ENCODE results near the gene TBC1D23. TPM values are rescaled to one million over a fixed set of nuclear protein-coding genes. Genes with fewer than 3 reads are reported as not detected.

Gene TBC1D23
- total and polyA plus RNA-seq, 9 of the 15 experiments (the other 6 are each of a cell fraction or from before 2014, with no cell fraction given) = 23.4 to 85.8 (median 43.7) TPM

DNA sequence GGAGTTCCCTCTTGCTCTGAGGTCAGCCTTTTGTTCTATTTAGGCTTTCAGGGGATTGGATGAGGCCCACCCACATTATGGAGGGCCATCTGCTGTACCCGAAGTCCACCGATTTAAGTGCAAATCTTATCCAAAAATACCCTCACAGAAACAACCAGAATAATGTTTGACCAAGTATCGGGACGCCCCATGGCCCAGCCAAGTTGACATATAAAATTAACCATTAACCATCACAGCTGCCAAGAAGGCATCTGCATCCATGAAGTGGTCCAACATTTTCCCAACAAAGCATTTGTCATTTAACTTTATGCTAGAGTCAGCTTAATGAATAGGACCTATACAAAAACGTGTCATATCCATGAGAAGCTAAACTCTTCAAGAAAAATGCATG lies 46.2 kb upstream of the TBC1D23 start:
- no peaks in the 10 kb centered on the region for H3K36me3 ChIP-seq (ENCODE audit: control insufficient read depth, insufficient read depth, low read length)
- TF ChIP-seq SAFB2 (IDR thresholded peaks at IDR 0.05; ENCODE audit: borderline replicate concordance, low read depth, low read length, severe bottlenecking) (no peak), TGIF2 (CRISPR knock-in tag; IDR thresholded peaks at IDR 0.05) (no peak), SIX5 (IDR thresholded peaks at IDR 0.05; ENCODE audit: borderline replicate concordance in 1 of 2, insufficient read depth in 1 of 2, low read depth in 1 of 2, low read length in 2 of 2) (no peak), NELFE (IDR thresholded peaks at IDR 0.05; ENCODE audit: insufficient read depth, insufficient read length) (no peak), SIN3A (IDR thresholded peaks at IDR 0.05; ENCODE audit: borderline replicate concordance in 2 of 2, control insufficient read depth in 1 of 2, low read depth in 2 of 2, low read length in 2 of 2) (no peak), JUN (IDR thresholded peaks at IDR 0.05; ENCODE audit: borderline replicate concordance, low read depth, low read length) (no peak), JUN (CRISPR knock-in tag; IDR thresholded peaks at IDR 0.05; ENCODE audit: borderline replicate concordance) (no peak), ZBTB9 (CRISPR knock-in tag; IDR thresholded peaks at IDR 0.05) (no peak), HMGXB4 (CRISPR knock-in tag; IDR thresholded peaks at IDR 0.05) (no peak), IFI16 (CRISPR knock-in tag; IDR thresholded peaks at IDR 0.05) (no peak), TEAD2 (tag; IDR thresholded peaks at IDR 0.05) (no peak)
- TF ChIP-seq, protein P1, sequence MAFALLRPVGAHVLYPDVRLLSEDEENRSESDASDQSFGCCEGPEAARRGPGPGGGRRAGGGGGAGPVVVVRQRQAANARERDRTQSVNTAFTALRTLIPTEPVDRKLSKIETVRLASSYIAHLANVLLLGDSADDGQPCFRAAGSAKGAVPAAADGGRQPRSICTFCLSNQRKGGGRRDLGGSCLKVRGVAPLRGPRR (CRISPR knock-in tag; IDR thresholded peaks at IDR 0.05) = no peak
- TF ChIP-seq, protein P2, sequence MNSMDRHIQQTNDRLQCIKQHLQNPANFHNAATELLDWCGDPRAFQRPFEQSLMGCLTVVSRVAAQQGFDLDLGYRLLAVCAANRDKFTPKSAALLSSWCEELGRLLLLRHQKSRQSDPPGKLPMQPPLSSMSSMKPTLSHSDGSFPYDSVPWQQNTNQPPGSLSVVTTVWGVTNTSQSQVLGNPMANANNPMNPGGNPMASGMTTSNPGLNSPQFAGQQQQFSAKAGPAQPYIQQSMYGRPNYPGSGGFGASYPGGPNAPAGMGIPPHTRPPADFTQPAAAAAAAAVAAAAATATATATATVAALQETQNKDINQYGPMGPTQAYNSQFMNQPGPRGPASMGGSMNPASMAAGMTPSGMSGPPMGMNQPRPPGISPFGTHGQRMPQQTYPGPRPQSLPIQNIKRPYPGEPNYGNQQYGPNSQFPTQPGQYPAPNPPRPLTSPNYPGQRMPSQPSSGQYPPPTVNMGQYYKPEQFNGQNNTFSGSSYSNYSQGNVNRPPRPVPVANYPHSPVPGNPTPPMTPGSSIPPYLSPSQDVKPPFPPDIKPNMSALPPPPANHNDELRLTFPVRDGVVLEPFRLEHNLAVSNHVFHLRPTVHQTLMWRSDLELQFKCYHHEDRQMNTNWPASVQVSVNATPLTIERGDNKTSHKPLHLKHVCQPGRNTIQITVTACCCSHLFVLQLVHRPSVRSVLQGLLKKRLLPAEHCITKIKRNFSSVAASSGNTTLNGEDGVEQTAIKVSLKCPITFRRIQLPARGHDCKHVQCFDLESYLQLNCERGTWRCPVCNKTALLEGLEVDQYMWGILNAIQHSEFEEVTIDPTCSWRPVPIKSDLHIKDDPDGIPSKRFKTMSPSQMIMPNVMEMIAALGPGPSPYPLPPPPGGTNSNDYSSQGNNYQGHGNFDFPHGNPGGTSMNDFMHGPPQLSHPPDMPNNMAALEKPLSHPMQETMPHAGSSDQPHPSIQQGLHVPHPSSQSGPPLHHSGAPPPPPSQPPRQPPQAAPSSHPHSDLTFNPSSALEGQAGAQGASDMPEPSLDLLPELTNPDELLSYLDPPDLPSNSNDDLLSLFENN (IDR thresholded peaks at IDR 0.05; ENCODE audit: low read depth in 2 of 2, low read length in 2 of 2) = no peak
- intact Hi-C loops (cut with micrococcal nuclease) (no loop called here), in situ Hi-C loops (cut with MboI) (no loop called here)
- no peaks in the 10 kb centered on the region for H4K20me1 ChIP-seq (replicated peaks; ENCODE audit: control insufficient read depth, insufficient read depth, low read length)
- no peak overlapping the region for H3K27ac ChIP-seq (ENCODE audit: extremely low read depth, low read depth, low read length)
- no peaks in the 10 kb centered on the region; a peak in 1 of 5 replicates for H3K4me1 ChIP-seq (replicated peaks in 1 of 2; ENCODE audit: control insufficient read depth in 2 of 2, insufficient read depth in 2 of 2, low read length in 2 of 2)
- DNase-seq (ENCODE audit: extremely low read depth in 1 of 4, low spot score in 3 of 4) = no peak
- no peaks in the 10 kb centered on the region for H3K9me1 ChIP-seq (ENCODE audit: control insufficient read depth, insufficient read depth, low read length)
- H2AFZ ChIP-seq (ENCODE audit: low read depth, low read length) = no peak overlapping the region
- ATAC-seq = no peak
- H3K4me2 ChIP-seq (ENCODE audit: insufficient read depth, low read length) = no peak overlapping the region
- no peaks in the 10 kb centered on the region for H3K9me3 ChIP-seq (replicated peaks; ENCODE audit: control insufficient read depth, insufficient read depth, low read depth, low read length)
- no TSS peak for BruUV-seq (replicated peaks)
- POLR2A ChIA-PET = no interaction called here
- CTCF ChIA-PET (ENCODE audit: low intra/inter-chr PET ratio) = no interaction called here
- H3K4me3 ChIP-seq = no peak overlapping the region
- H3K27me3 ChIP-seq (ENCODE audit: control insufficient read depth in 2 of 2, insufficient read depth in 2 of 2, low read length in 2 of 2) = no peaks in the 10 kb centered on the region
- no peak overlapping the region for H3K9ac ChIP-seq (ENCODE audit: insufficient read depth in 1 of 2, low read depth in 2 of 2, low read length in 2 of 2)
- 33% methylated on average over 5 of the region's 5 CpGs for WGBS (ENCODE audit: insufficient coverage, low coverage, missing lambda C conversion rate)
- no peaks in the 10 kb centered on the region for H3K79me2 ChIP-seq (ENCODE audit: control insufficient read depth, insufficient read depth, low read length)
- no peak for FAIRE-seq

All from K562 (cell line).